ENCODE measurements around the gene ARHGAP24.

DNA sequence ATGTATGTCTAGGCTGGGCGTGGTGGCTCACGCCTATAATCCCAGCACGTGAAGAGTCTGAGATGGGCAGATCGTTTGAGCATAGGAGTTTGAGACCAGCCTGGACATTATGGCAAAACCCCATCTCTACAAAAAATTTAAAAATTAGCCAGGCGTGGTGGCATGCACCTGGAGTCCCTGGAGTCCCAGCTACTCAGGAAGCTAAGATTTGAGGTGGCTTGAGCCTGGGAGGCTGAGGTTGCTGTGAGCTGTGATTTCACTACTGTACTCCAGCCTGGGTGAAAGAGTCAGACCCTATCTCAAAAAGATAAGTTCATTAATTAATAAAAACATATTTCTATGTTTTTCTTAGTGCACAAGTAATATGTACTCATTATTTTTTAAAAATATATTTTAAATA, 238.1 kb downstream of the ARHGAP24 start:
- TF ChIP-seq, protein P1, sequence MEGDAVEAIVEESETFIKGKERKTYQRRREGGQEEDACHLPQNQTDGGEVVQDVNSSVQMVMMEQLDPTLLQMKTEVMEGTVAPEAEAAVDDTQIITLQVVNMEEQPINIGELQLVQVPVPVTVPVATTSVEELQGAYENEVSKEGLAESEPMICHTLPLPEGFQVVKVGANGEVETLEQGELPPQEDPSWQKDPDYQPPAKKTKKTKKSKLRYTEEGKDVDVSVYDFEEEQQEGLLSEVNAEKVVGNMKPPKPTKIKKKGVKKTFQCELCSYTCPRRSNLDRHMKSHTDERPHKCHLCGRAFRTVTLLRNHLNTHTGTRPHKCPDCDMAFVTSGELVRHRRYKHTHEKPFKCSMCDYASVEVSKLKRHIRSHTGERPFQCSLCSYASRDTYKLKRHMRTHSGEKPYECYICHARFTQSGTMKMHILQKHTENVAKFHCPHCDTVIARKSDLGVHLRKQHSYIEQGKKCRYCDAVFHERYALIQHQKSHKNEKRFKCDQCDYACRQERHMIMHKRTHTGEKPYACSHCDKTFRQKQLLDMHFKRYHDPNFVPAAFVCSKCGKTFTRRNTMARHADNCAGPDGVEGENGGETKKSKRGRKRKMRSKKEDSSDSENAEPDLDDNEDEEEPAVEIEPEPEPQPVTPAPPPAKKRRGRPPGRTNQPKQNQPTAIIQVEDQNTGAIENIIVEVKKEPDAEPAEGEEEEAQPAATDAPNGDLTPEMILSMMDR (IDR thresholded peaks at IDR 0.05; ENCODE audit: low read depth, low read length, missing input control) = no peak
- TF ChIP-seq RAD21 (IDR thresholded peaks at IDR 0.05) = no peak
- TF ChIP-seq, protein P2, sequence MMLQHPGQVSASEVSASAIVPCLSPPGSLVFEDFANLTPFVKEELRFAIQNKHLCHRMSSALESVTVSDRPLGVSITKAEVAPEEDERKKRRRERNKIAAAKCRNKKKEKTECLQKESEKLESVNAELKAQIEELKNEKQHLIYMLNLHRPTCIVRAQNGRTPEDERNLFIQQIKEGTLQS (IDR thresholded peaks at IDR 0.05) = no peak
- TF ChIP-seq SP1 (IDR thresholded peaks at IDR 0.05) = no peak
- TF ChIP-seq EGR1 (IDR thresholded peaks at IDR 0.05; ENCODE audit: low read depth in 2 of 2) = no peak
- TF ChIP-seq, protein P3, sequence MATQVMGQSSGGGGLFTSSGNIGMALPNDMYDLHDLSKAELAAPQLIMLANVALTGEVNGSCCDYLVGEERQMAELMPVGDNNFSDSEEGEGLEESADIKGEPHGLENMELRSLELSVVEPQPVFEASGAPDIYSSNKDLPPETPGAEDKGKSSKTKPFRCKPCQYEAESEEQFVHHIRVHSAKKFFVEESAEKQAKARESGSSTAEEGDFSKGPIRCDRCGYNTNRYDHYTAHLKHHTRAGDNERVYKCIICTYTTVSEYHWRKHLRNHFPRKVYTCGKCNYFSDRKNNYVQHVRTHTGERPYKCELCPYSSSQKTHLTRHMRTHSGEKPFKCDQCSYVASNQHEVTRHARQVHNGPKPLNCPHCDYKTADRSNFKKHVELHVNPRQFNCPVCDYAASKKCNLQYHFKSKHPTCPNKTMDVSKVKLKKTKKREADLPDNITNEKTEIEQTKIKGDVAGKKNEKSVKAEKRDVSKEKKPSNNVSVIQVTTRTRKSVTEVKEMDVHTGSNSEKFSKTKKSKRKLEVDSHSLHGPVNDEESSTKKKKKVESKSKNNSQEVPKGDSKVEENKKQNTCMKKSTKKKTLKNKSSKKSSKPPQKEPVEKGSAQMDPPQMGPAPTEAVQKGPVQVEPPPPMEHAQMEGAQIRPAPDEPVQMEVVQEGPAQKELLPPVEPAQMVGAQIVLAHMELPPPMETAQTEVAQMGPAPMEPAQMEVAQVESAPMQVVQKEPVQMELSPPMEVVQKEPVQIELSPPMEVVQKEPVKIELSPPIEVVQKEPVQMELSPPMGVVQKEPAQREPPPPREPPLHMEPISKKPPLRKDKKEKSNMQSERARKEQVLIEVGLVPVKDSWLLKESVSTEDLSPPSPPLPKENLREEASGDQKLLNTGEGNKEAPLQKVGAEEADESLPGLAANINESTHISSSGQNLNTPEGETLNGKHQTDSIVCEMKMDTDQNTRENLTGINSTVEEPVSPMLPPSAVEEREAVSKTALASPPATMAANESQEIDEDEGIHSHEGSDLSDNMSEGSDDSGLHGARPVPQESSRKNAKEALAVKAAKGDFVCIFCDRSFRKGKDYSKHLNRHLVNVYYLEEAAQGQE (IDR thresholded peaks at IDR 0.05) = no peak
- no peak for TF ChIP-seq TAF1 (conservative IDR thresholded peaks at IDR 0.05)
- TF ChIP-seq, protein P4, sequence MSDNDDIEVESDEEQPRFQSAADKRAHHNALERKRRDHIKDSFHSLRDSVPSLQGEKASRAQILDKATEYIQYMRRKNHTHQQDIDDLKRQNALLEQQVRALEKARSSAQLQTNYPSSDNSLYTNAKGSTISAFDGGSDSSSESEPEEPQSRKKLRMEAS (IDR thresholded peaks at IDR 0.05) = no peak
- TF ChIP-seq YY1 (IDR thresholded peaks at IDR 0.05) = no peak
- no peak for TF ChIP-seq FOXA1 (IDR thresholded peaks at IDR 0.05)

Measured in liver (tissue), 3 donors.